Right renal cortex interstitium (tissue), 3 donors: ENCODE measurements around the gene CUBN. TPM values are rescaled to one million over a fixed set of nuclear protein-coding genes. Genes with fewer than 3 reads are reported as not detected.
A peak's percentile ranks its signal among the peaks of the same experiment; 100 is the strongest.

Source experiments
- DNase-seq, 3 donors: peaks; one replicate each; pipeline ENCODE4 v3.0.0-alpha.2; 2013; ENCODE audit warnings: low read depth in 3 of 3, low spot score in 2 of 3
- polyA plus RNA-seq, 3 donors: library from polyadenylated mRNA; unstranded; fragments of 120-200 nt; gene quantifications; one replicate each; pipeline ENCODE4 v1.2.1, GENCODE V29; 2013; ENCODE audit not compliant: insufficient read length in 3 of 3

CUBN gene
- polyA plus RNA-seq, result 100 to 1,000 TPM; 182 to 256 (median 237) TPM

DNA sequence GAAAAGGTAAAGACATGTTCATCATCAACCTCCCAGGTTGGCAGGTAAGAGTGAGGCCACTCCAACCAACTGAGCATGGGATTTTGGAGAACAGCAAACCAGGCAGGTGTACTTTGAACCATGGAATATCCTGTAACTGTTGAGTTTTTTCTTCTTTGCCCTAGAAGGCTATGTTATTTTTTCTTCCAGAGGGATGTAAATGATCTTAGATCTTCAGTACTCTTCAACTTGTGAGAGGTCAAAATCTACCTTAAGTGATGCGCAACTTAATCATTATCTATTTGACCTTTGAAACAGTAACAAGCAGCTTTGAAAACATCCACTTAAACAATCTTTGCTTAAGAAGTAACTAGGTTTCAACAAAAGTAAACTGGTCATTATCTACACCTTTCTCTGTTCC is at the start of gene CUBN:
CUBN (minus strand) TSS at position 71 of the 400 bp plus-strand sequence; CDS start at position 25, 46 bp downstream.
- DNase-seq, result no peak

DNA sequence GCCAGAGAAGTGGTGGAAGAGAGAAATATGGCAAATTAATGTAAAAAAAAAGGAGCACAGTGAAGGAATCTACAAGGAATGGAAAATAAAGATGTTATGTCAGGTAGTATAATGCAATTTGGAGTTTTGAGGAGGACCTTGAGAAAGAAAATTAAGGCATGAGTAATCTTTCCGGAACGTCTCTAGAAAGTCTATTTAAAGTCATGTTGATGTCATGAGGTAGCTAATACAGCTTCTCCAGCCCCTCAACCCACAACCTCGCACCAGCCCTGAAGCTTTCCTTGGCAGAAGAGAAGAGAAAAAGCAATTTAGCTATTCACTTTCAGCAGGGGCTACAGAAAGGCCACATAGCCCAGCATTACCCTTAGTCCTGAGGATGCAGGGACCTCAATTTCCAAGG is 49.4 kb upstream of the CUBN start:
- no peak for DNase-seq

DNA sequence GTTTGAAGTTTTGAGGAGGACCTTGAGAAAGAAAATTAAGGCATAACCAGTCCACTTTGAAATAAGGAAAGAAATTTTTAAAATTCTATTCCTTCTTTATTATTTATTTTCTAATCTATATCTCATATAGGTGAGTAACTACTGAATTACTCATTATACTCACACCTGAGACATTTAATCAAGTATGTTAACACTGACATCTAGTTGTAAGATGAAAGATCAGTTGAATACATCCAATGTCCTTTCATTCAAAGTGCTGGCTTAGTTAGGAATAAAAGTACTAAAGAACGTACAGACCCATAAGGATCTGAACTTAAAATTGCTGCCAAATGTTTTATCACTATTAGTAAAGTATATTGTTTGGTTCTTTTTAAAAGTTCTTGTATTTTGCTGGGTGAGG is 48.4 kb upstream of the CUBN start:
- no peak for DNase-seq

DNA sequence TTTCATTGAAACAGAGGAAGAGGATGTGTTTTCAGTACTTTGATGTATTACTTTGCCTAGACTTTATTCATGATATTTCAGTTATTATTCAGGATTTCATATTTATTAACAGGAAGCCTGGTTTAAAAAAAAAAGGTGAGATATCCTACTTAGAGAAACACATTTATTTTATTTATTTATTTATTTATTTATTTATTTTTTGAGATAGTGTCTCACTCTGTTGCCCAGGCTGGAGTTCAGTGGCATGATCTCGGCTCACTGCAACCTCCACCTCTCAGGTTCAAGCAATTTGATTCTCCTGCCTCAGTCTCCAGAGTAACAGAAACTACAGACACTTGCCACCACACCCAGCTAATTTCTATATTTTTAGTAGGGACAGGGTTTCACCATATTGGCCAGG is 47.4 kb upstream of the CUBN start:
- DNase-seq, result no peak

DNA sequence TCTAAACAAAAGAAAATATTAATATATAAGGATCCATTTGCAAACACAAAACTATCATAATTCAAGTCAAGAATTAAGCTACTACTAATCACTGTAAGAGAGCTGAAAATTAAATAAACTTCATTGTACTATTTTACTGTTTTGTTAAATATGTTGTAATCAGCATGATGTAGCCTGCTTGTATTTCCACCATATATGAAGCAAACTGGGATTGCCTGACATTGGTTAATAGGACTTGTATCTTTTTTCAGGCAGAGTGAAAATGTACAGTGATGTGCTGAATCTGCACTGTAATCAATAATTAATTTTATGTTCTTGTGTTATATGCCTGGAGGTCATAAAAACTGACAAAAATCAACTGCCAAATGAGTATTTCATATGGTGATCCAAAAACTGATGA is 46.5 kb upstream of the CUBN start:
- DNase-seq, result no peak

DNA sequence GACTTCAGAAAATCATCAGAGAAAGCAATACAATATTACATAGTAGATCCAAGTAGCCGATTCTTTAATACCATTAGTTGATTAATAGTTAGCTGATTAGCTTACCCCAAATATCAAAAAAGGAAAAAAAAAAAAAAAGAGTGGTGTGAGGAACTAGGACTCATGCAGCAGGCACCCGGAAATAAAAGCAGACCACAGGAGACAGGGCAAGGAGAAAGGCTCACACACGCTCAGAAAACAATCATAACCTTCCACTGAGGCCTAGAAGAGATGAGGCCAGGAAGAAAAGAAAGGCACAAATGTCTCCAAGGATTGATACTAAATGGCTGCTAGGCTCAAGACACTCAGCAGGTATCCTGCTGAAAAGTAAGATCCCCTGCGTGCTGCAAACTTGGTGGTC is 45.9 kb upstream of the CUBN start:
- DNase-seq, result no peak

DNA sequence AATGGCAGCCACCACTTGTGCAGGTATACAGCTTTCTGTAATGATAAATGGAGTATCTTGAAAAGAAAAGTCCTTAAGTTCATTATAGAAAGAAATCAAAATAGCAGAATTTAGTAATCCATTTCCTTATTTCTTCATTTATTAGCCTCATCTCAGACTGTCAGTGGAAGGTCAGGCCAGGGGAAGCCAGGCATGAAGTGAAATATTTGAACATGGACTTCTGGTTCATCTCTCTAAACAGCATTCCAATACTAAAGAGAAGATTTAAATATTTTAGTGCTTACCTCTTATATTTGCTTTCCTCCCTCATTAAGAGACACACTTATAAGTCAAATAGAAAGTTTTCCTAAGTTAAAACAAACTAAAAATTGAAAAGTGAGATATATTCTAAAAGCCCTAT is 45.0 kb upstream of the CUBN start:
- no peak for DNase-seq

DNA sequence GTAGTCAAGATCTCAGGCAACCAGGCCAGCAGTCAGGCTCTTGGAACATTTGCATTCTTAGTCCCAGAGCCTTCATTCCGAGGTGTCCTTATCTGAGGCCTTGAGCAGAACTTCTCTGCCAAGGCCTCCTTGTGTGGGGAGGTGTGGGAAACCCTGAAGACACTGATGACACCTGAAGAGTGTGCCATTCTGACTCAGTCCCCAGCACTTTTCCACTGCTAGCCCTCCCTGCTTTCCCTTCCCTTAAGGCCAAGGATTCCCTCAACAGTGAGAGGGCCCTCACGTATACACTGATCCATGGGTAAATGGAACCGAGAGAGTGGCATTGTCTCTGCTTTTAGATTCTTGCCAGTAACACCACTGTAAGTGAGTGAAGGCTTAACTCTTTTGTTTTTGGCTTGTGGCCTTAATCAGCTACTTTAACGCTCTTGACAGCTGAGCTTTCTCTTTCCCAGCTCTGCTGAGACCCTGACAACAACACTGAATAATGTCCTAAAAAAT is 41.6 kb upstream of the CUBN start:
- no peak for DNase-seq

DNA sequence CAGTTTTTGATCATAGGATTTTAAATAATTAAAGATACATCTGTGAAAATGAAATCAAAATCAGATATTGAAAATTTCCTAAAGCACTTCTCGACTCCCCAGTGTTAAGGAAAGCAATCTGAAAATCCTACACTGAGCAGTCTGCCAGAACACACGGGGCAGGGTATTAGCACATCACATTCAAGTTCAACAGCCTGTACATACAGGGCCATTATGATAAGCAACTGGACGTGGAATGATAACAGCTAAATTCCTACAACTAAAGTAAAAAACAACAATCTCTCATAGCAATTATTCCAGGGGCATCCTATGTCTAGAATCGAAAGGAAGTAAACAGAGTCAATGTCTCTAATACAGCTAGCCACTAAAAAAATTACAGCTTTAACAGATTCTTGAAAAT is 40.2 kb upstream of the CUBN start:
- DNase-seq, result no peak

DNA sequence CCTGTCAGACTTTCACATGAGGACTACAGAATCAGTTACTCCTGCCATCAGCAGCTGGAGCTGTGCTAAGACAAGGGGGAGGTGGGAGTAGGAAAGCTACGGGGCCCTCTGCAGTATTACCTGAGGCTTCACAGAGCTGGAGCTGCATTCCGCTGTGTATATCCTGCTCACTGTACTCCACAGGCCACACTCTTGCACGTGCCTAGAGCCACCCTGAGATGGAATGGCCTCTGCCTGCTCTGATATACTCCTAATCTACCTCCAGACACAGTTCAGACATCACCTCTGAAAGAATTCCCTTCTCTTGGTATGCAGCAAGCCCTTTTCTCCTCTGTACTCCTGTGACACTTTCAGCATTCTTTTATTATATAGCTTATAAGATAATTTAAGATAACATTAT is 37.1 kb upstream of the CUBN start:
- no peak for DNase-seq

DNA sequence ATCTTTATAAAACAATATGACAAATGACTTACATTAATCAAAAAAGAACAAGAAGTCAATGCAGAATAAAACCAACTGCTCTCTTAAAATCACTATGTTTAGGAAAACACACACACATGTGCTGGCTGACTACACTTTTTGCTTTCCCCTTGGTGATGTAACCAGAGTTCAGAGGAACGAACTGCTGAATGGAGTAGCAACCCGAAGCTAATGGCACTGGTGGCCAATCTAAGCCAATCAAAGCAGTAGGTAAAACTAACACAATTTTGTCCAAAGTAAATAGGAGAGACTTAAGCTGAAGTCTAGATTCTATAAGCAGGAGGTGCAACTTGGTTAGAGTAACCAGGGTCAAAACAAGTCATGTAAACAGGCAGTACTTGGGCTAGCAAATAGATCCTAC is 33.2 kb upstream of the CUBN start:
- no peak for DNase-seq

DNA sequence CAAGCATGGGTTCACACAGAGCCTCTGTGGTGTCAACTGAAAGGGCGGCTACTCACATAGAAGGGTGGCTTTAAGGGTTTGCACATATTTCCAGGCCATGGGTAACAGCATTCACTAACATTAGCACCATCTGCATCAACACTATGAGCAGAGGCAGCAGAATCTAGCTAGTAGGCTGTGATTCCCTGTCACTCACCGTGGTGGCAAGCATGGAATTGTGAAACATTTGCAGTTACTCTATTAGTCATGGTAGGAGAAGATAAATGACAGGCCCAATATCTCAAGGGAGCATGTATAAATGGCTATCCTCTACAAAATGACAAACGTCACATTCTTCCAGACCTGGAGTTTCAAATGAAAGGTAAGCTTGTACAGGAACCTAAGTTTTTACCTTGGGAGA is 32.2 kb upstream of the CUBN start:
- no peak for DNase-seq

DNA sequence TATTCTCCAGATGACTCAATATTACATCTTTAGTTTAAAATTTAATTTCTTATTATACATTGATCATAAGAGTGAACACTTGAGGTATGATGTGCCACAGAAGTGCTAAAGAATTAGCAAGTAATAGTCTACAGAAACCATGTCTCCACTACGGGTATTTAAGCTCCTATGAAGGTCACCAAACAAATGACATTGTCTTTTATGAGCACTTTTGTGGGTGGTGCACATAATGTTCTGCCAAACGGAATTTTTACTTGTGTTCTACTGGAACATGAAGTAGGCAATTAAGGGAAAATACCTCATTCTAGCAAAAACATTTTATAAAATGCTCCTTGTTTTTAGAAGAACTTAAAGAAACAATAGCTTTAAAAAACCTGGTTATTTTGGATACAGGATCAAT is 27.4 kb upstream of the CUBN start:
- DNase-seq, result no peak

DNA sequence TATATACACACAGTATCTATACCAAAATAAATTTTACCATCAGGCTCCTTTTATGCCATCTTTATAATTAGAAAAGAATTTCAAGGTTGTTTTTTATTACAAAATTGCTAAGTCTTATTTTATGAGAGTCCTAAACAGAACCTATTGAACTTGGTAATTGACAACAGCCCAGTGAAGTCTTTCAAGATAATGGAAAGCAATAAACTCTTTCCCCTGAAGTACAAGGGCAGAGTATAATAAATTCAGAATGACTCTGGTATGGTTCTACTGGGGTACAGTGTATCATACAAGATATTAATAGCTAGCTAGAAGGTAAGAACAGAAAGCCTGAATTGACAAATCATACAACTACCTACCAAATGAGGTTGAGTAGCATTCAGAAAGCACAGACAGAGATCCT is 26.2 kb upstream of the CUBN start:
- DNase-seq, result no peak

DNA sequence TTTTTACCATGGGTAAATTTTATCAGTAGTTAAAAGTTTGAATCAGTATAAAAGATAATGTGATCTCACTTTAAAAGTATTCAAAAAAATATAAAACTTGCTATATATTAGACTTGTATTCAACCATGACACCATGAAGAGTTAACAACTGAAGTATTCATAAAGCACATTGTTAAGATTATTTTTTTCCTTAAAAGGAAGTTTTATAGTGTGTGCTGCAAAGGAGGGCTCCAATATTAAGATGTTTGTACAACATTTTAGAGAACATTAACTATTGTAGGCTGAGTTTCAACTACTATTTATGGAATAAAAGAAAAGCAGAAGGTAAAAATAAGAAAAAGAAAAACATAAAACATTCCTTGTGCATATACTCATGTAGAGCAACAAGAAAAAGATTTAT is 24.5 kb upstream of the CUBN start:
- no peak for DNase-seq

DNA sequence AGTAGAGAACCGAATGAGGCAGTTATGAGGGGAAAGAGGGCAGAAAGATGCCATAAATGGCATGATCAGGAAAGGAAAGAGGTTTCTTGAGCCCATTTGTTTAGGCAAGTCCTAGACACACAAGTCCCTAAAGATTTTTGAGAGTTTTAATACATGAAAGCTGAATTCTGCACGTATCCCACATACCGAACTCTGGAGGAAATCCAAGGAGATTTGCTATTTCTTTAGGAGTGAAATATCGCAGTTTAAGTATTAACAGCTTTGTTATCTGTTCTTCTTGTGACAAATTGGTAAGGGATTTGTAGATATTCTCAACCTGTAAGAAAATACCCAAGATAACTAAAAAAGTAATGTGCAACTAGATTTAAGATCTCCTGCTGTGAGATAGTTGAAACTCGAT is 23.7 kb upstream of the CUBN start:
- DNase-seq, result no peak

DNA sequence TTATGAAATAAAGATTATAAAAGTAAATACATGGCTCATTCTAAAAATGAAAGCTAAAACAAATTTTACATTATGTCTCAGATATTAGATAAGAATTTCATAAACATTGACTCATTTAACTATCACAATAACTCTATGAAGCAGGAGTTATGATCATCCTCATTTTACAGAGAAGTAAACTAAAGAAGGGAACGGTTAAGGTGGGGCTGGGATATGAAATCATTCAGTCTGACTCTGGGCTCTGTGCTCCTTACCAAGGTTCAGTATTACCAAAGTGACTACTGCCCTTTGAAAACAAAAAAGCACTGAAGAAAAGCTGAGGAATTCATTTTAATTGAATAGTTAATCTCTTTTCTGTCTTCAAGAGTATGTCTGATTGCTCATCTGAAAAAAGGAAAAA is 22.1 kb upstream of the CUBN start:
- DNase-seq, result no peak

DNA sequence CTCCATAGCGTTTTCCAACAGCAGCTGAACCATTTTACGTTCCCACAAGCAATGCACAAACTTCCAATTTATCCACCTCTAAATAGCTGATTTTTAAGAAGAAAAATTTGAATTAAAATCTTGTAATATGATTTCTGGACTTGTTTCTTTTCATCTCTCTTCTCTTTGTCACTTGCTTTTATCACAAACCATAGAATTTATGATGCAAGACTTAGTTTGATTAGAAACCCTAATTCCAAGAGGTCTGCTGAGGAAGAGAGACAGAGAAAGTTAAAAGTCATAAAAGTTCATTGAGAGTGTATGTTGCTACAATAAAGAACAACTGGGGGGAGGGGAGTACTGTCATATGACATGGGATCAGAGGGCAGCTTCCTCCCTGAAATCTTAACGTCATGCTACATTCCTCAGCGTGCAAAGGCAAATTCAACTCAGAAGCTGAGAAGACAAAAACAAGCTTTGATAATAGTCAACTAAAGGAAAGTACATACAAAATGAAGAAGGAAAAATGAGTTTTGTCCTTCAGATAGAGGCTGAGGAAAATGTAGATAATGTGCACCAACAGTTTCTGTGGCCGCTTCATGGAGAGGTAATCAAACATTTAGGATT is 18.4 kb upstream of the CUBN start:
- peak; percentile 63 to 70 (median 65) for DNase-seq

DNA sequence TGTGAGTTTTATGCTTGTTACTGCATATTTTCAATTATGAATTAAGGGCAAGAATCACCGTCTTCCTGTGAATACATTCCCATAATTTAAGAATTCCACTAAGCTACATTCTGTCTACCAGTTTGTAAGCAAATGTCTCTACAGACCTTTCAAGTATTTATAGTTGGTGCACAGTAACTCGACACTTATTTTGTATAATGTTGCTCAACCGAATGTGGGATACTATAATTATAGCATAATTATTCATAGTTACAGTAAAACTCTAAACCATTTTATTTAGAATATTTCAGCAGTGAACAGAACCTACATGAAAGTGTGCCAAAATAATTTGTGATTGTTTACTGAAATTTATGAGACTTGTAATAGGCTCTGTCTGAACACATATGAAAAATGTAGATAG is 17.3 kb upstream of the CUBN start:
- no peak for DNase-seq

DNA sequence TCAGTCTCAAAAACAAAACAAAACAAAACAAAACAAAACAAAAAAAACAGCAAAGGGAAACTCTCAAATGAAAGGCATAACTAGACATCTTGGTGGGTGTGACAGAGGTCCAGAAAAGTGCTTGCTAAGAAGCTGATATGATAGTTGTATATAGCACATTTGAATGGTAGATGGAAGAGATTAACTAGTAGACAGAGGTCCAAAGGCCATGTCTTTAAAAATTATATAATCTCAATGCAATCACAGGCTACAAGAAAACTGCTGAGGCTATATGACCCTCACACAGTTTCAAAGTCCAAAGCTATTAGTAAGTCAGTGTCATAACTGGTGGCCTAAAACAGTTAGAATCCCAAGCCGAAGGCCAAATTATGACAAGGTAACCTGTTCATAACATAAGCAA is 15.6 kb upstream of the CUBN start:
- no peak for DNase-seq

DNA sequence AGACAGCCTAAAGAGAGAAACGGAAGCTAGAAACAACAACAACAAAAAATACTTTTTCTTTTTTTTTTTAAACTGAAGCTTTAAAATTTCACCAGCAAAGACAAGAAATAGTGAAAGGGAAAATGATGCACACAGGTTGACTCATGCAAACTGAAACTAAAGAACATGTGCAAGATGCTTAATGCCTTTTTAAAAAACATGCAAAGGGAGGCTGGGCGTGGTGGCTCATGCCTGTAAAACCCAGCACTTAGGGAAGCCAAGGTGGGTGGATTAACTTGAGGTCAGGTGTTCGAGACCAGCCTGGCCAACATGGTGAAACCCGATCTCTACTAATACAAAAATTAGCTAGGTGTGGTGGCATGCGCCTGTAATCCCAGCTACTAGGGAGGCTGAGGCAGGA is 15.1 kb upstream of the CUBN start:
- no peak for DNase-seq

DNA sequence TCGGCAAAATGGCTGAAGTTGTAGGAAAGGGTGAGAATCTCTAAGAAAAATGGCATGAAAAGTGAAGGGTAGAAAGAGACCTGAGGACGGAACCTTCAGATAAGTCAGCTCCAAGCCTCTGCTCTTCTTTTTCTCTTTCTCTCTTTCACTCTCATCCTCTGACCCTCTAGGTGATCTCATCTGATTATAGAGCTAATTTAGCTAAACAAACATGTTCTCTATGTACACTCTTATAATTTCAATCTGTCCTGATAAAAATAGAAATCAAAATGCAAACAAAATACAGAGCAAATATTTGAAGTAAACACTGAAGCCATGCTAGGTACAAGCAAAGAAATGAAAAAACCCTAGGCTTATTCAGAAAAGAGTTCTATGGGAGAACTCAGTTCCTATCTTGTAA is 14.4 kb upstream of the CUBN start:
- no peak for DNase-seq

DNA sequence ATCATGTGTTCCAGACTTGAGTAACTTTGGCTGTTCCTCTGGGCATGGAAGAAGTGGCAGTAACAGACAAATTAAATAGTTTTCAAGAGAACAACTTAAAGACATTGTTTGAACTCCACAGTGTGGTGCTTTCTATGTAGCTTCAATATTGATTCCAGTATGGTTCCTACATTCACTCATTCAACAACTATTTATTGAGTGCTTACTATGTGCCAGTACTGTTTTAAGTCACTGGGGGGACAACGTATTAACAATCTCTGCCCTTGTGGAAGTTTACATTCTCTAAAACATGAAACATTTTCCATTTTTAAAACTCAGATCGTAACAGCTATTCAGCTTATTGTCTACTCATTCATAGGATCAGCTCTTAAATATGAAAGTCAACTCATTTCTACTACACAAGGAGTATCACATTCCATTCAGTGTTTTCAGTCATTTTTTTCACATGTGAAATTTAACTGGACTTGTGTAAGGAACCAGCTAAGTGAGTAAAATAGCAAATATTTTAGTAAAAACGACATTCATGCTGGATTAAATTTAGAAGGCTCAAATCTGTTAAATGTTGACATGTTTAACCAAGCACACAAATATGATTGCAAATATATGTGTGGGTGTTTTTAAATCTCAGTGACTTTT is 13.6 kb upstream of the CUBN start:
- no peak for DNase-seq
